Measurements from ENCODE around the gene NGB. TPM values are rescaled to one million over a fixed set of nuclear protein-coding genes. Genes with fewer than 3 reads are reported as not detected.

The NGB gene
- total RNA-seq, 1 donor from 2014 or later = not detected

GRCh38 chr14:77246784-77247183, 24.2 kb downstream of the NGB start:
- Histone ChIP-seq H3K36me3 (ENCODE audit: control insufficient read depth, insufficient read depth, low read length) (no peaks in the 10 kb centered on the region), H3K27me3 (ENCODE audit: control insufficient read depth, insufficient read depth, low read length) (peaks cover 2% of the 10 kb centered on the region), H3K4me3 (ENCODE audit: low read depth, low read length) (no peak overlapping the region)
- TF ChIP-seq, protein P1, sequence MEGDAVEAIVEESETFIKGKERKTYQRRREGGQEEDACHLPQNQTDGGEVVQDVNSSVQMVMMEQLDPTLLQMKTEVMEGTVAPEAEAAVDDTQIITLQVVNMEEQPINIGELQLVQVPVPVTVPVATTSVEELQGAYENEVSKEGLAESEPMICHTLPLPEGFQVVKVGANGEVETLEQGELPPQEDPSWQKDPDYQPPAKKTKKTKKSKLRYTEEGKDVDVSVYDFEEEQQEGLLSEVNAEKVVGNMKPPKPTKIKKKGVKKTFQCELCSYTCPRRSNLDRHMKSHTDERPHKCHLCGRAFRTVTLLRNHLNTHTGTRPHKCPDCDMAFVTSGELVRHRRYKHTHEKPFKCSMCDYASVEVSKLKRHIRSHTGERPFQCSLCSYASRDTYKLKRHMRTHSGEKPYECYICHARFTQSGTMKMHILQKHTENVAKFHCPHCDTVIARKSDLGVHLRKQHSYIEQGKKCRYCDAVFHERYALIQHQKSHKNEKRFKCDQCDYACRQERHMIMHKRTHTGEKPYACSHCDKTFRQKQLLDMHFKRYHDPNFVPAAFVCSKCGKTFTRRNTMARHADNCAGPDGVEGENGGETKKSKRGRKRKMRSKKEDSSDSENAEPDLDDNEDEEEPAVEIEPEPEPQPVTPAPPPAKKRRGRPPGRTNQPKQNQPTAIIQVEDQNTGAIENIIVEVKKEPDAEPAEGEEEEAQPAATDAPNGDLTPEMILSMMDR (IDR thresholded peaks at IDR 0.05; ENCODE audit: insufficient read depth, low read length, poor library complexity, severe bottlenecking) = no peak
- no peak for DNase-seq (ENCODE audit: low read depth)

GRCh38 chr14:77245820-77246219, 25.2 kb downstream of the NGB start:
- no peaks in the 10 kb centered on the region for H3K27me3 ChIP-seq (ENCODE audit: control insufficient read depth, insufficient read depth, low read length)

DNA sequence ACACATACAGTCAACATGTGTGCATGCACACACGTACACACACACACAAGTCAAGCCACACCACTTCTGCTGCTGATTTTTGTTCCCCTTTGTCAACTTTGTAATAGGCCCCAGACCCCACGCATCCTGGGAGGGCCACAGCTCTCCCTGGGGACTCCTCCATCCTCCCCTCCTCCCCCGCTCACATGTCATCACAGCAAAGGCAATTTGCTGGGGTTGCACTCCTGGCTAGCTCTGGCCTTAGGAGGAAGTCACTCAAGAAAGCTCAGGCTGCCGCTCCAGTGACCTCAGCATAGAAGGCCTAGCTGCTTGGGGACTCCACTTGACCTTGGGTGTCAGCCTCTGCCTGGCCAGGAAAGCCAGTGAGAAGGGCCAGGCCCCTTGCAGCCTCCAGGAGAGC, 27.2 kb downstream of the NGB start:
- Histone ChIP-seq H3K36me3 (ENCODE audit: control insufficient read depth, insufficient read depth, low read length) (no peaks in the 10 kb centered on the region), H3K27me3 (ENCODE audit: control insufficient read depth, insufficient read depth, low read length) (no peaks in the 10 kb centered on the region), H3K4me3 (ENCODE audit: low read depth, low read length) (no peak overlapping the region)
- no peak for DNase-seq (ENCODE audit: low read depth)
- TF ChIP-seq, protein P1 (IDR thresholded peaks at IDR 0.05; ENCODE audit: insufficient read depth, low read length, poor library complexity, severe bottlenecking) = no peak

More at GRCh38 chr14:77245820-77246219, 25.2 kb downstream of the NGB start:
- no peak overlapping the region for H3K4me3 ChIP-seq (ENCODE audit: low read depth, low read length)
- DNase-seq (ENCODE audit: low read depth) = no peak
- no peaks in the 10 kb centered on the region for H3K36me3 ChIP-seq (ENCODE audit: control insufficient read depth, insufficient read depth, low read length)
- TF ChIP-seq, protein P1 (IDR thresholded peaks at IDR 0.05; ENCODE audit: insufficient read depth, low read length, poor library complexity, severe bottlenecking) = no peak

DNA sequence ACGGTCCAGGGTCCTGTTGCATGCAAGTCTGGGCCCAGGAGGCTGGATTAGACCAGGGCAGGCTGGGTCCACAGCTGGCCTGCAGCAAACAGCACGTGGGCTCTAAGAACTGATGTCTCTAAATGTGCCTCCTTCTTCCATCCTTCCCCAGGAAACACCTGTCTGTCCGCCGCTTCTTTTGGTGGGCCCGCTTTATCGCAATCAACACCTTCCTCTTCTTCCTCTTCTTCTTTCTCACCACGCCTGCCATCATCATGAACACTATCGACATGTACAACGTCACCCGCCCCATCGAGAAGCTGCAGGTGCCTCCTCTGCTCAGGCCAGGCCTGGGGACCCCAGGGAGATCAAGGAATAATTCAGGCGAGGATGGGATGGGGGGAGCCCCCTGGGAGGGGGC, 28.3 kb downstream of the NGB start:
- Histone ChIP-seq H3K36me3 (ENCODE audit: control insufficient read depth, insufficient read depth, low read length) (no peaks in the 10 kb centered on the region), H3K27me3 (ENCODE audit: control insufficient read depth, insufficient read depth, low read length) (peaks cover 3% of the 10 kb centered on the region), H3K4me3 (ENCODE audit: low read depth, low read length) (no peak overlapping the region)
- TF ChIP-seq, protein P1 (IDR thresholded peaks at IDR 0.05; ENCODE audit: insufficient read depth, low read length, poor library complexity, severe bottlenecking) = no peak
- no peak for DNase-seq (ENCODE audit: low read depth)

GRCh38 chr14:77241955-77242354, 29.1 kb downstream of the NGB start:
- Histone ChIP-seq H3K27me3 (ENCODE audit: control insufficient read depth, insufficient read depth, low read length) (peaks cover 3% of the 10 kb centered on the region), H3K4me3 (ENCODE audit: low read depth, low read length) (no peak overlapping the region), H3K36me3 (ENCODE audit: control insufficient read depth, insufficient read depth, low read length) (no peaks in the 10 kb centered on the region)
- TF ChIP-seq, protein P1 (IDR thresholded peaks at IDR 0.05; ENCODE audit: insufficient read depth, low read length, poor library complexity, severe bottlenecking) = no peak
- DNase-seq (ENCODE audit: low read depth) = no peak

DNA sequence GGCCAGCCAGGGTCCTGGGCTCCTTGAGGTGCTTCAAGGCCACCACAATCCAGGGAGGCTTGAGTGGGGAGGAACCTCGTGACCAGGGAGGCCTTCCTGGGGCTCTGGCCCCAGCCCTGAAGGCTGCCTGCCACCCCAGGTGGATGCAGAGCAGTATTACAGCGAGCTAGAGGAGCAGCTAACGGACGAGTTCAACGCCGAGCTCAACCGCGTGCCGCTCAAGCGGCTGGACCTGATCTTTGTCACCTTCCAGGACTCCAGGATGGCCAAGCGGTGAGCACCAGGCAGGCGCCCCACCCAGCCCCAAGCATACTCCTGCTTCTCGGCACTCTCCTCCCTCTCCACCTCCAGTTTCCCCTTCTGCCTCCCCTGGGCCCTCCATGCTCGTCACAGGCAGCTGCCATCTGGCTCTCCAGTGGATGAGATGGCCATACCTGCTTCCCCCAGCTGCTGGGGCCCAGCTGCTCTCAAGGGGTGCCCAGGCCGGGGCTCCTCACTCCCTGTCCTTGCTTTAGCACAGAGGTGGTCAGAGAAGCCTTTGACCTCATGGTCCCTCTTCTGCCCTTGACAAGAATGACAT, 30.6 kb downstream of the NGB start:
- peaks cover 3% of the 10 kb centered on the region for H3K27me3 ChIP-seq (ENCODE audit: control insufficient read depth, insufficient read depth, low read length)
- H3K4me3 ChIP-seq (ENCODE audit: low read depth, low read length) = no peak overlapping the region
- no peaks in the 10 kb centered on the region for H3K36me3 ChIP-seq (ENCODE audit: control insufficient read depth, insufficient read depth, low read length)
- no peak for DNase-seq (ENCODE audit: low read depth)
- TF ChIP-seq, protein P1 (IDR thresholded peaks at IDR 0.05; ENCODE audit: insufficient read depth, low read length, poor library complexity, severe bottlenecking) = no peak

Data from kidney epithelial cell (primary cell).